Motor neuron (in vitro differentiated cells): Measurements from ENCODE around the gene LRP4. TPM values are rescaled to one million over a fixed set of nuclear protein-coding genes. Genes with fewer than 3 reads are reported as not detected.
"Not testable (repeated sequence)": the region's sequence is repeated elsewhere in the genome, so short reads cannot be mapped to it uniquely, and the experiment has no call there.

Source experiments
- ATAC-seq, 8 experiments: fragments of 200-7000 bp; cut with Tn5 transposase; replicated peaks in 6 of 8; 2 replicates each; pipeline ENCODE4 v1.8.0; 2021; ENCODE audit warnings: mild to moderate bottlenecking in 8 of 8, moderate library complexity in 8 of 8
- H3K27ac ChIP-seq, 2 donors: fragments of 250-450 bp; sonication (Bioruptor Pico); 2 replicates each; pipeline ENCODE4 v1.9.0; 2021; ENCODE audit warnings: antibody characterized with exemption in 2 of 2, mild to moderate bottlenecking in 2 of 2, moderate library complexity in 1 of 2
- H3K4me1 ChIP-seq, 2 donors: fragments of 250-450 bp; sonication (Bioruptor Pico); replicated peaks in 1 of 2; 2 replicates each; pipeline ENCODE4 v1.6.1; 2021; ENCODE audit warnings: antibody characterized with exemption in 2 of 2, mild to moderate bottlenecking in 2 of 2, moderate library complexity in 1 of 2
- H3K4me3 ChIP-seq, 5 donors: fragments of 250-450 bp; sonication (Bioruptor Pico); 2 replicates each; pipeline ENCODE4 v1.9.0; 2021; ENCODE audit warnings: antibody characterized with exemption in 5 of 5, mild to moderate bottlenecking in 5 of 5, moderate library complexity in 4 of 5
- WGBS, 10 experiments: fragments of 450-650 bp; shearing (Covaris generic); methylation state at CpG; one replicate each; pipeline ENCODE4 v1.0.0; 2022; 5-methylcytosine and 5-hydroxymethylcytosine counted together
- in situ Hi-C, 9 experiments: fragments of 400-800 bp; cut with MboI; loops; one replicate each; pipeline ENCODE4 v1.15.0; 2021; ENCODE audit warnings: low sequenced_read_pairs in 9 of 9, low pct_unique_long_range_greater_than_20kb in 2 of 9; ENCODE audit not compliant: unreplicated experiment in 9 of 9
- total RNA-seq, 8 experiments: library from RNA; unstranded; fragments of 300-600 nt; gene quantifications; 2 replicates each; pipeline versions ENCODE4 v1.2.3 to v1.2.4, GENCODE V29; 2022

Gene LRP4
- 10 to 100 TPM in 1 of 8 experiments, 1 to 10 TPM in 6, under 1 TPM in 1; 0.94 to 27.7 (median 1.7) TPM for total RNA-seq

GRCh38 chr11:46918083-46918787 lies at the start of gene LRP4:
TSS of gene LRP4 (minus strand) at chr11:46918550. CDS start at chr11:46918379, 171 bp downstream.
- no CpG with 5 or more reads among the region's 97 CpGs for whole genome bisulfite sequencing, 10 experiments
- peaks cover 12 to 14% of the 10 kb centered on the region in 2 donors for H3K4me1 ChIP-seq
- peak; percentile 9 to 83 (median 74) for ATAC-seq
- no peak within 1 kb of the TSS for H3K27ac ChIP-seq
- in situ Hi-C loops = no loop called here
- peak within 1 kb of the TSS; percentile 28 to 48 (median 41) for H3K4me3 ChIP-seq

- in situ Hi-C loops = loop anchor here in 1 of 9 experiments (25.0 kb wide), 1 partner anchor 144 kb away; no protein-coding TSS in a partner anchor
- H3K27ac ChIP-seq = no peak overlapping the region
- no peak overlapping the region for H3K4me3 ChIP-seq
- no peaks in the 10 kb centered on the region for H3K4me1 ChIP-seq
- WGBS, 10 experiments = 87 to 100% (median 100%) methylated on average over 1 to 2 of the region's 2 CpGs; no CpG with 5 or more reads in 2 of the 10 experiments
- no peak for ATAC-seq
Observed at GRCh38 chr11:46967962-46968361, 49.6 kb upstream of the LRP4 start.

GRCh38 chr11:46966773-46967172 lies 48.4 kb upstream of the LRP4 start:
- H3K4me1 ChIP-seq = no peaks in the 10 kb centered on the region
- WGBS, 10 experiments = 15 to 100% (median 72%) methylated on average over 1 to 2 of the region's 2 CpGs; no CpG with 5 or more reads in 2 of the 10 experiments
- H3K4me3 ChIP-seq = no peak overlapping the region
- no peak overlapping the region for H3K27ac ChIP-seq
- ATAC-seq = no peak
- in situ Hi-C loops = loop anchor here in 1 of 9 experiments (25.0 kb wide), 1 partner anchor 146 kb away; no protein-coding TSS in a partner anchor

- in situ Hi-C loops = loop anchor here in 1 of 9 experiments (25.0 kb wide), 1 partner anchor 148 kb away; no protein-coding TSS in a partner anchor
- no peaks in the 10 kb centered on the region for H3K4me1 ChIP-seq
- no peak for ATAC-seq
- no peak overlapping the region for H3K4me3 ChIP-seq
- no peak overlapping the region for H3K27ac ChIP-seq
- WGBS, 10 experiments = 95 to 100% (median 100%) methylated on average over 1 to 3 of the region's 3 CpGs; no CpG with 5 or more reads in 1 of the 10 experiments
Observed at GRCh38 chr11:46963844-46964243, 45.5 kb upstream of the LRP4 start.

GRCh38 chr11:46961886-46962285 lies 43.5 kb upstream of the LRP4 start:
- not testable (repeated sequence) for H3K4me1 ChIP-seq, H3K4me3 ChIP-seq, H3K27ac ChIP-seq, ATAC-seq
- WGBS, 10 experiments = 40 to 100% (median 93%) methylated on average over 1 to 3 of the region's 3 CpGs; no CpG with 5 or more reads in 2 of the 10 experiments
- in situ Hi-C loops = loop anchor here in 1 of 9 experiments (25.0 kb wide), 1 partner anchor 150 kb away; no protein-coding TSS in a partner anchor

GRCh38 chr11:46961041-46961440 lies 42.7 kb upstream of the LRP4 start:
- Histone ChIP-seq H3K4me1 (no peaks in the 10 kb centered on the region), H3K4me3 (no peak overlapping the region), H3K27ac (no peak overlapping the region)
- no peak for ATAC-seq
- WGBS, 10 experiments = 77 to 100% (median 100%) methylated on average over 1 to 2 of the region's 2 CpGs; no CpG with 5 or more reads in 1 of the 10 experiments
- in situ Hi-C loops = loop anchor here in 1 of 9 experiments (25.0 kb wide), 1 partner anchor 151 kb away; no protein-coding TSS in a partner anchor

- H3K4me3 ChIP-seq = no peak overlapping the region
- H3K4me1 ChIP-seq = no peaks in the 10 kb centered on the region
- 100% methylated on average over 1 of the region's 1 CpG; no CpG with 5 or more reads in 5 of the 10 experiments for WGBS, 10 experiments
- no peak for ATAC-seq
- in situ Hi-C loops = loop anchor here in 1 of 9 experiments (25.0 kb wide), 1 partner anchor 154 kb away; no protein-coding TSS in a partner anchor
- H3K27ac ChIP-seq = no peak overlapping the region
Observed at GRCh38 chr11:46958777-46959176, 40.4 kb upstream of the LRP4 start.

- no peak overlapping the region for H3K4me3 ChIP-seq
- in situ Hi-C loops = loop anchor here in 1 of 9 experiments (25.0 kb wide), 1 partner anchor 159 kb away; no protein-coding TSS in a partner anchor
- no peaks in the 10 kb centered on the region for H3K4me1 ChIP-seq
- 69 to 100% (median 88%) methylated on average over 1 to 5 of the region's 5 CpGs for WGBS, 10 experiments
- ATAC-seq = no peak
- no peak overlapping the region for H3K27ac ChIP-seq
Observed at GRCh38 chr11:46953093-46953492, 34.7 kb upstream of the LRP4 start.

GRCh38 chr11:46952553-46952952 lies 34.2 kb upstream of the LRP4 start:
- ATAC-seq = no peak
- in situ Hi-C loops = loop anchor here in 1 of 9 experiments (25.0 kb wide), 1 partner anchor 160 kb away; no protein-coding TSS in a partner anchor
- WGBS, 10 experiments = 64 to 100% (median 83%) methylated on average over 1 to 2 of the region's 2 CpGs; no CpG with 5 or more reads in 2 of the 10 experiments

GRCh38 chr11:46951864-46952263 lies 33.5 kb upstream of the LRP4 start:
- ATAC-seq = no peak

More at GRCh38 chr11:46952553-46952952, 34.2 kb upstream of the LRP4 start:
- H3K27ac ChIP-seq = no peak overlapping the region
- H3K4me3 ChIP-seq = no peak overlapping the region
- H3K4me1 ChIP-seq = no peaks in the 10 kb centered on the region

GRCh38 chr11:46949297-46949696 lies 30.9 kb upstream of the LRP4 start:
- no peak overlapping the region for H3K27ac ChIP-seq

More at GRCh38 chr11:46951864-46952263, 33.5 kb upstream of the LRP4 start:
- 80 to 100% (median 100%) methylated on average over 1 of the region's 1 CpG; no CpG with 5 or more reads in 5 of the 10 experiments for WGBS, 10 experiments
- Histone ChIP-seq H3K4me3 (no peak overlapping the region), H3K27ac (no peak overlapping the region), H3K4me1 (no peaks in the 10 kb centered on the region)
- in situ Hi-C loops = loop anchor here in 1 of 9 experiments (25.0 kb wide), 1 partner anchor 160 kb away; no protein-coding TSS in a partner anchor

GRCh38 chr11:46948378-46949131 lies 30.2 kb upstream of the LRP4 start:
- Histone ChIP-seq H3K27ac (no peak overlapping the region), H3K4me1 (no peaks in the 10 kb centered on the region), H3K4me3 (no peak overlapping the region)
- WGBS, 10 experiments = 28 to 97% (median 84%) methylated on average over 2 to 4 of the region's 4 CpGs; no CpG with 5 or more reads in 2 of the 10 experiments
- ATAC-seq = peak; percentile 45 to 95 (median 63)
- in situ Hi-C loops = no loop called here

More at GRCh38 chr11:46949297-46949696, 30.9 kb upstream of the LRP4 start:
- WGBS, 10 experiments = 80 to 100% (median 100%) methylated on average over 1 of the region's 1 CpG; no CpG with 5 or more reads in 3 of the 10 experiments
- H3K4me3 ChIP-seq = no peak overlapping the region
- no peaks in the 10 kb centered on the region for H3K4me1 ChIP-seq
- no peak for ATAC-seq
- in situ Hi-C loops = no loop called here
